ENCODE results near the gene C1orf174. TPM values are rescaled to one million over a fixed set of nuclear protein-coding genes. Genes with fewer than 3 reads are reported as not detected.

C1orf174 gene
- polyA plus RNA-seq, 3 donors: 19.1 to 46.0 (median 21.3) TPM

GRCh38 chr1:3885611-3886010, 14.5 kb downstream of the C1orf174 start:
- Histone ChIP-seq H3K79me2 (ENCODE audit: insufficient read depth, low read length) (no peaks in the 10 kb centered on the region), H3K4me3 (replicated peaks in 1 of 3; ENCODE audit: low read depth in 2 of 3, low read length in 3 of 3) (no peak overlapping the region), H3K4me1 (ENCODE audit: control insufficient read depth in 1 of 2, insufficient read depth in 2 of 2, low read length in 2 of 2) (peaks cover 11 to 20% of the 10 kb centered on the region in 2 donors), H3K27me3 (ENCODE audit: control insufficient read depth in 2 of 2, insufficient read depth in 2 of 2, low read length in 2 of 2) (no peaks in the 10 kb centered on the region), H3K4me2 (replicated peaks; ENCODE audit: extremely low read depth, low read length, poor library complexity, severe bottlenecking) (no peak overlapping the region), H3K27ac (ENCODE audit: low read depth in 1 of 2, low read length in 2 of 2) (no peak overlapping the region), H2AFZ (ENCODE audit: insufficient read depth, low read depth, low read length, poor library complexity, severe bottlenecking) (no peak overlapping the region), H3K36me3 (replicated peaks in 1 of 2; ENCODE audit: control insufficient read depth in 1 of 2, insufficient read depth in 2 of 2, low read length in 2 of 2) (peaks cover 38 to 80% of the 10 kb centered on the region in 2 donors), H3K9me3 (replicated peaks in 1 of 2; ENCODE audit: control insufficient read depth in 1 of 2, insufficient read depth in 1 of 2, low read length in 2 of 2) (no peaks in the 10 kb centered on the region), H3K9ac (ENCODE audit: insufficient read depth, low read length, poor library complexity, severe bottlenecking) (no peak overlapping the region), H4K20me1 (ENCODE audit: insufficient read depth, low read length) (no peaks in the 10 kb centered on the region)
- Mint-ChIP-seq H3K4me1 (peaks cover 16% of the 10 kb centered on the region), H3K27me3 (ENCODE audit: low read depth in 3 of 3) (peaks cover 0 to 3% (median 0%) of the 10 kb centered on the region in 3 donors), H3K27ac (peak overlapping the region in 2 of 7 donors; percentile 8 to 32), H3K36me3 (peaks cover 60 to 72% of the 10 kb centered on the region in 2 donors), H3K9me3 (no peaks in the 10 kb centered on the region), H3K4me3 (no peak overlapping the region)
- intact Hi-C loops (cut with micrococcal nuclease): no loop called here
- DNase-seq: no peak
- no peak for TF ChIP-seq CTCF (IDR thresholded peaks at IDR 0.05)
- WGBS (ENCODE audit: insufficient coverage): 97% methylated on average over 5 of the region's 7 CpGs

DNA sequence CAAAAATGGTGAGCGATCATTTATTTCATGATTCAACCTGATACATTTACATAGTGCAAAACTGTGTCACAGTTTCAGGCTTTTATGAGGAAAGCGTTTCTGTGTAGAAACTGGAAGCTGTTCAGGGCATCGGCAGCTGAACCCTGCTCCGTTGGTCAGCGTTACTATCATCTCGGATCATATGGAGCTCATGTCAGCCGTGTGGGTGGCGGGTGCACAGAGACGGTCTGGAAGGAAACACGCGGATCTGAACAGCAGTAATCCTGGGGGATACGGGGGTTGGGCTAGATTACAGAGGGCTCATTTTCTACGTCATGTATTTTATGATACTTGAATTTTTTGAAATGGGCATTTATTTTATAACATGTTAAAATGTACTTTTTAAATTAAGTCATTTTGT, 15.1 kb downstream of the C1orf174 start:
- H3K27me3 ChIP-seq (ENCODE audit: control insufficient read depth in 2 of 2, insufficient read depth in 2 of 2, low read length in 2 of 2): no peaks in the 10 kb centered on the region
- 98% methylated on average over 9 of the region's 13 CpGs for WGBS (ENCODE audit: insufficient coverage)
- H2AFZ ChIP-seq (ENCODE audit: insufficient read depth, low read depth, low read length, poor library complexity, severe bottlenecking): no peak overlapping the region
- peak overlapping the region in 1 of 7 donors; percentile 70 for H3K27ac Mint-ChIP-seq
- no peak overlapping the region for H3K27ac ChIP-seq (ENCODE audit: low read depth in 1 of 2, low read length in 2 of 2)
- H3K4me2 ChIP-seq (replicated peaks; ENCODE audit: extremely low read depth, low read length, poor library complexity, severe bottlenecking): no peak overlapping the region
- intact Hi-C loops (cut with micrococcal nuclease): no loop called here
- H3K9ac ChIP-seq (ENCODE audit: insufficient read depth, low read length, poor library complexity, severe bottlenecking): no peak overlapping the region
- no peaks in the 10 kb centered on the region for H4K20me1 ChIP-seq (ENCODE audit: insufficient read depth, low read length)
- peaks cover 35 to 82% of the 10 kb centered on the region in 2 donors for H3K36me3 ChIP-seq (replicated peaks in 1 of 2; ENCODE audit: control insufficient read depth in 1 of 2, insufficient read depth in 2 of 2, low read length in 2 of 2)
- no peaks in the 10 kb centered on the region for H3K9me3 ChIP-seq (replicated peaks in 1 of 2; ENCODE audit: control insufficient read depth in 1 of 2, insufficient read depth in 1 of 2, low read length in 2 of 2)
- H3K4me1 Mint-ChIP-seq: peaks cover 12% of the 10 kb centered on the region
- peaks cover 0 to 2% (median 0%) of the 10 kb centered on the region in 3 donors for H3K27me3 Mint-ChIP-seq (ENCODE audit: low read depth in 3 of 3)
- no peak for DNase-seq
- H3K9me3 Mint-ChIP-seq: peaks cover 0 to under 1% (median 0%) of the 10 kb centered on the region in 7 donors
- no peak overlapping the region for H3K4me3 Mint-ChIP-seq
- peaks cover 60 to 70% of the 10 kb centered on the region in 2 donors for H3K36me3 Mint-ChIP-seq
- no peak for TF ChIP-seq CTCF (IDR thresholded peaks at IDR 0.05)
- H3K4me3 ChIP-seq (replicated peaks in 1 of 3; ENCODE audit: low read depth in 2 of 3, low read length in 3 of 3): no peak overlapping the region
- peaks cover 5 to 16% of the 10 kb centered on the region in 2 donors for H3K4me1 ChIP-seq (ENCODE audit: control insufficient read depth in 1 of 2, insufficient read depth in 2 of 2, low read length in 2 of 2)
- H3K79me2 ChIP-seq (ENCODE audit: insufficient read depth, low read length): no peaks in the 10 kb centered on the region
